Adrenal gland (tissue), 5 donors: ENCODE data around the gene PTX4.

Source experiments
- CTCF ChIP-seq, 6 experiments: fragments of 450-650 bp in 4 of 6; fragments of 200-600 bp in 2 of 6; sonication (generic) in 1 of 6; IDR thresholded peaks; 1 replicate in 5 of 6; 2 replicates in 1 of 6; pipeline versions ENCODE4 v1.5.1 to v1.8.0; 2016 to 2021; ENCODE audit warnings: antibody characterized with exemption in 6 of 6, mild to moderate bottlenecking in 2 of 6, moderate library complexity in 1 of 6
- POLR2A ChIP-seq, 2 donors: fragments of 450-650 bp; IDR thresholded peaks; one replicate each; pipeline ENCODE4 v1.6.1; 2017; ENCODE audit warnings: antibody characterized with exemption in 2 of 2, mild to moderate bottlenecking in 2 of 2, moderate library complexity in 1 of 2
- donor health status: DM: no; HTN: no; CAD: no.

GRCh38 chr16:1435921-1436697 is 52.6 kb downstream of the PTX4 start:
- no peak for TF ChIP-seq CTCF (IDR thresholded peaks at IDR 0.05)
- TF ChIP-seq POLR2A (IDR thresholded peaks at IDR 0.05), result no peak
